Mesothelial cell of epicardium (in vitro differentiated cells): Measurements from ENCODE around the gene SYTL1. TPM values are rescaled to one million over a fixed set of nuclear protein-coding genes. Genes with fewer than 3 reads are reported as not detected.

Source experiments
- DNase-seq, 2 experiments: peaks; one replicate each; pipeline ENCODE4 v3.0.0; 2021; ENCODE audit warnings: low spot score in 2 of 2; ENCODE audit not compliant: unreplicated experiment in 2 of 2
- H3K27ac Mint-ChIP-seq: 2 replicates; pipeline ENCODE4 v1.8.0; 2021; ENCODE audit warnings: mixed read lengths
- H3K27me3 Mint-ChIP-seq: 2 replicates; pipeline ENCODE4 v1.8.0; 2021; ENCODE audit warnings: low read depth, mixed read lengths
- H3K36me3 Mint-ChIP-seq: 2 replicates; pipeline ENCODE4 v1.8.0; 2021; ENCODE audit warnings: mixed read lengths
- H3K4me1 Mint-ChIP-seq: 2 replicates; pipeline ENCODE4 v1.8.0; 2021; ENCODE audit warnings: mixed read lengths
- H3K4me3 Mint-ChIP-seq: 2 replicates; pipeline ENCODE4 v1.8.0; 2021; ENCODE audit warnings: mild to moderate bottlenecking, moderate library complexity, mixed read lengths
- H3K9me3 Mint-ChIP-seq: 2 replicates; pipeline ENCODE4 v1.8.0; 2021; ENCODE audit warnings: mixed read lengths
- CTCF ChIP-seq: fragments of 200-600 bp; sonication (generic); IDR thresholded peaks from one replicate; pipeline ENCODE4 v1.5.0; 2021; ENCODE audit warnings: antibody characterized with exemption; ENCODE audit not compliant: unreplicated experiment
- total RNA-seq: library from RNA; stranded (reverse); gene quantifications from 3 replicates; pipeline ENCODE4 v1.2.1, GENCODE V29; 2021

The SYTL1 gene
- total RNA-seq, 1 donor from 2014 or later = 42.8 TPM

- Mint-ChIP-seq H3K4me3 (peak within 1 kb of the TSS; percentile 80), H3K27ac (peak within 1 kb of the TSS; percentile 92), H3K9me3 (no peaks in the 10 kb centered on the region), H3K36me3 (peaks cover 1% of the 10 kb centered on the region), H3K4me1 (peaks cover 18% of the 10 kb centered on the region), H3K27me3 (no peaks in the 10 kb centered on the region)
- DNase-seq = peak in 1 of 2 experiments; percentile 71
- no peak for TF ChIP-seq CTCF
These were observed 24.8 kb downstream of the SYTL1 start, which contains the start of gene MAP3K6 for GRCh38 chr1:27366411-27367159. Gene MAP3K6 (minus strand): TSS chr1:27366961. CDS start chr1:27366597, 364 bp downstream.

GRCh38 chr1:27367160-27367650 lies 25.4 kb downstream of the SYTL1 start:
- H3K36me3 Mint-ChIP-seq = peaks cover 1% of the 10 kb centered on the region
- H3K4me1 Mint-ChIP-seq = peaks cover 18% of the 10 kb centered on the region
- no peak for DNase-seq
- peak overlapping the region; percentile 69 for H3K4me3 Mint-ChIP-seq
- no peak overlapping the region for H3K27ac Mint-ChIP-seq
- no peak for TF ChIP-seq CTCF
- H3K27me3 Mint-ChIP-seq = no peaks in the 10 kb centered on the region
- H3K9me3 Mint-ChIP-seq = no peaks in the 10 kb centered on the region

- Mint-ChIP-seq H3K27me3 (no peaks in the 10 kb centered on the region), H3K4me1 (peaks cover 18% of the 10 kb centered on the region), H3K36me3 (no peaks in the 10 kb centered on the region), H3K9me3 (no peaks in the 10 kb centered on the region), H3K27ac (no peak overlapping the region), H3K4me3 (no peak overlapping the region)
- no peak for DNase-seq
- no peak for TF ChIP-seq CTCF
These were observed 27.2 kb downstream of the SYTL1 start for GRCh38 chr1:27368869-27369582.

GRCh38 chr1:27372022-27372807 lies 30.4 kb downstream of the SYTL1 start:
- Mint-ChIP-seq H3K36me3 (no peaks in the 10 kb centered on the region), H3K9me3 (no peaks in the 10 kb centered on the region), H3K27me3 (no peaks in the 10 kb centered on the region), H3K4me3 (no peak overlapping the region), H3K4me1 (no peaks in the 10 kb centered on the region), H3K27ac (no peak overlapping the region)
- TF ChIP-seq CTCF = no peak
- DNase-seq = no peak

GRCh38 chr1:27372808-27373690 lies 31.2 kb downstream of the SYTL1 start:
- no peaks in the 10 kb centered on the region for H3K9me3 Mint-ChIP-seq
- peaks cover under 1% of the 10 kb centered on the region for H3K4me1 Mint-ChIP-seq
- H3K36me3 Mint-ChIP-seq = no peaks in the 10 kb centered on the region
- no peak for TF ChIP-seq CTCF
- no peak overlapping the region for H3K4me3 Mint-ChIP-seq
- no peaks in the 10 kb centered on the region for H3K27me3 Mint-ChIP-seq
- no peak for DNase-seq
- H3K27ac Mint-ChIP-seq = no peak overlapping the region
